NT2/D1 (cell line): ENCODE measurements around the gene RASAL2.

Source experiments
- YY1 ChIP-seq: IDR thresholded peaks from 2 replicates; pipeline ENCODE4 v1.6.1; 2011; ENCODE audit not compliant: insufficient read length, insufficient read depth
- ZNF274 ChIP-seq: IDR thresholded peaks from 2 replicates; pipeline ENCODE4 v1.6.1; 2011; ENCODE audit warnings: mild to moderate bottlenecking, low read depth, low read length

- TF ChIP-seq ZNF274 (no peak), YY1 (no peak)
Observed at GRCh38 chr1:178367151-178367550, 273.2 kb downstream of the RASAL2 start.
